Upper lobe of left lung (tissue), 6 donors: ENCODE results near the gene MCTP1. TPM values are rescaled to one million over a fixed set of nuclear protein-coding genes. Genes with fewer than 3 reads are reported as not detected.

ENCODE experiments used
- ATAC-seq, 2 donors: fragments of 200-7000 bp; cut with Tn5 transposase; one replicate each; pipeline ENCODE4 v1.9.1; 2022; ENCODE audit warnings: mild to moderate bottlenecking in 2 of 2, moderate library complexity in 2 of 2; ENCODE audit not compliant: low FRiP score in 2 of 2
- DNase-seq, 2 donors: peaks; one replicate each; pipeline ENCODE4 v3.0.0-alpha.2; 2019 to 2020
- H3K27ac ChIP-seq, 4 donors: fragments of 200-600 bp; sonication (generic); one replicate each; pipeline ENCODE4 v1.5.1; 2016 to 2019
- H3K27me3 ChIP-seq, 4 donors: fragments of 200-600 bp; sonication (generic); one replicate each; pipeline ENCODE4 v1.5.1; 2017 to 2019
- H3K36me3 ChIP-seq, 4 donors: fragments of 200-600 bp; sonication (generic); one replicate each; pipeline ENCODE4 v1.5.1; 2016 to 2019
- H3K4me1 ChIP-seq, 4 donors: fragments of 200-600 bp; sonication (generic); one replicate each; pipeline ENCODE4 v1.5.1; 2018 to 2019
- H3K4me3 ChIP-seq, 4 donors: fragments of 200-600 bp; sonication (generic); one replicate each; pipeline ENCODE4 v1.5.1; 2017 to 2019; ENCODE audit warnings: mild to moderate bottlenecking in 2 of 4, moderate library complexity in 1 of 4
- H3K9me3 ChIP-seq, 4 donors: fragments of 200-600 bp; sonication (generic); one replicate each; pipeline ENCODE4 v1.5.1; 2018 to 2019
- CTCF ChIP-seq, 6 experiments: fragments of 450-650 bp in 4 of 6; fragments of 200-600 bp in 2 of 6; sonication (generic) in 2 of 6; IDR thresholded peaks; one replicate each; pipeline ENCODE4 v1.5.1; 2016 to 2019; ENCODE audit warnings: antibody characterized with exemption in 6 of 6
- EP300 ChIP-seq, 4 donors: sonication (generic); formaldehyde crosslinking; IDR thresholded peaks; one replicate each; pipeline ENCODE4 v1.5.1; 2017; ENCODE audit warnings: antibody characterized with exemption in 4 of 4, control low read depth in 2 of 4
- POLR2A ChIP-seq, 4 donors: fragments of 450-650 bp; IDR thresholded peaks; one replicate each; pipeline ENCODE4 v1.5.1; 2016 to 2017; ENCODE audit warnings: antibody characterized with exemption in 4 of 4, mild to moderate bottlenecking in 2 of 4
- POLR2AphosphoS5 ChIP-seq, 2 donors: sonication (generic); formaldehyde crosslinking; IDR thresholded peaks; one replicate each; pipeline ENCODE4 v1.5.1; 2017; ENCODE audit warnings: antibody characterized with exemption in 2 of 2
- WGBS, 2 donors: methylation state at CpG; one replicate each; pipeline ENCODE4 v1.1.5; 2017 to 2018; 5-methylcytosine and 5-hydroxymethylcytosine counted together
- total RNA-seq, 6 donors: library from RNA; depleted of rRNA in 4 of 6; stranded (reverse); fragments of >200 nt in 4 of 6; gene quantifications; one replicate each; pipeline versions ENCODE4 v1.1.0 to v1.2.1, GENCODE V29; 2016 to 2021
- donor health status: DM: no; HTN: no; CAD: no; lungs with moderate emphysema.
- donor health status: DM: no; HTN: yes; CAD: no; lungs with severe emphysema.

The MCTP1 gene
- total RNA-seq, 6 donors from 2014 or later = 30.4 to 43.8 (median 38.3) TPM

- WGBS, 2 donors = 70 to 71% methylated on average over 2 of the region's 2 CpGs
These were observed 352.6 kb downstream of the MCTP1 start for GRCh38 chr5:94932259-94932658.

DNA sequence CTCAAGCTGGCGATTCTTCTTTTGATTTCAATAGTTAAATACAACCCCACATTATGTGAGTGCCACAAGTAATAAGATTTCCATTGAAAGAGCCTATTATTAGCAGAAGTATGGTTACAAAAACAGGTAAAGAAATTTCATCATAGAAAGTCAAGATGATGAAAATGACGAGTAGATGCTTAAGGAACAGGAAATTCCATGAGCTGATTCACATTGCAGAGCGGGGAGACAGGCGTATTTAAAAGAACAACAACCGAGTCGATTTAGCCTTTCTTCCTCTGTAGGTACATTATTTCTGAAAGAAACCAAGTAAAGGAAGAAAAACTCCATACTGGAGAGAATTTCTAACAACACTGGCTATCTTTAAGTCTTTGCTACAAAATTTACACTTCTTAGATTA is 356.0 kb downstream of the MCTP1 start:
- ATAC-seq = no peak
- Histone ChIP-seq H3K27me3 (no peaks in the 10 kb centered on the region), H3K9me3 (no peaks in the 10 kb centered on the region), H3K4me1 (no peaks in the 10 kb centered on the region), H3K4me3 (no peak overlapping the region), H3K27ac (no peak overlapping the region), H3K36me3 (no peaks in the 10 kb centered on the region)
- DNase-seq = no peak
- TF ChIP-seq CTCF (IDR thresholded peaks at IDR 0.05) (no peak), EP300 (IDR thresholded peaks at IDR 0.05) (no peak), POLR2AphosphoS5 (IDR thresholded peaks at IDR 0.05) (no peak), POLR2A (IDR thresholded peaks at IDR 0.05) (no peak)
- 74 to 79% methylated on average over 6 of the region's 6 CpGs for whole genome bisulfite sequencing, 2 donors

More at GRCh38 chr5:94932259-94932658, 352.6 kb downstream of the MCTP1 start:
- H3K27me3 ChIP-seq = no peaks in the 10 kb centered on the region
- no peaks in the 10 kb centered on the region for H3K9me3 ChIP-seq
- no peaks in the 10 kb centered on the region for H3K36me3 ChIP-seq
- no peaks in the 10 kb centered on the region for H3K4me1 ChIP-seq
- no peak overlapping the region for H3K27ac ChIP-seq
- no peak for ATAC-seq
- H3K4me3 ChIP-seq = no peak overlapping the region
- no peak for TF ChIP-seq CTCF (IDR thresholded peaks at IDR 0.05)
- TF ChIP-seq POLR2AphosphoS5 (IDR thresholded peaks at IDR 0.05) = no peak
- TF ChIP-seq EP300 (IDR thresholded peaks at IDR 0.05) = no peak
- TF ChIP-seq POLR2A (IDR thresholded peaks at IDR 0.05) = no peak
- no peak for DNase-seq

- H3K27me3 ChIP-seq = no peaks in the 10 kb centered on the region
- TF ChIP-seq POLR2A (IDR thresholded peaks at IDR 0.05) (no peak), POLR2AphosphoS5 (IDR thresholded peaks at IDR 0.05) (no peak), EP300 (IDR thresholded peaks at IDR 0.05) (no peak), CTCF (IDR thresholded peaks at IDR 0.05) (no peak)
- H3K27ac ChIP-seq = no peak overlapping the region
- DNase-seq = no peak
- H3K4me3 ChIP-seq = no peak overlapping the region
- 93 to 95% methylated on average over 14 of the region's 14 CpGs for whole genome bisulfite sequencing, 2 donors
- no peak for ATAC-seq
- H3K9me3 ChIP-seq = no peaks in the 10 kb centered on the region
- no peaks in the 10 kb centered on the region for H3K4me1 ChIP-seq
- H3K36me3 ChIP-seq = no peaks in the 10 kb centered on the region
These were observed 364.3 kb downstream of the MCTP1 start for GRCh38 chr5:94920570-94920969.

DNA sequence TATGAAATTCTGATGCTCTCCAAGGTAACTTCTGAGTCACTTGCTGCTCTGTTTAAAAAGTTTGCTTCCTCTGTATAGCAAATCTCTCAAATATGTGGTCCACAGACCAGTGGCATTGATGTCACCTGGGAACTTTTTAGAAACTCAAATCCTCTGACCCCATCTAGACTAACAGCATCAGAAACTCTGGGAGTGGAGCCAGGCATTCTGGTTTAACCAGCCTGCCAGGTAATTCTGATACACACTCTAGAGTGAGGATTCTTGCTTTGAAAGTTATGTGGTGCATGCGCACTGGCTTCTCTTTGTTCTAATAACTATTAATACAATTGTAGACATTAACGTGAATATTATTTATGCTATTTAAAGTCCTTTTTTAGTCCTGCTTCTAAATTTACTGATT is 368.3 kb downstream of the MCTP1 start:
- no peaks in the 10 kb centered on the region for H3K36me3 ChIP-seq
- H3K4me1 ChIP-seq = no peaks in the 10 kb centered on the region
- peak in 1 of 2 donors; percentile 28 for DNase-seq
- no peak for ATAC-seq
- no peak overlapping the region for H3K27ac ChIP-seq
- TF ChIP-seq EP300 (IDR thresholded peaks at IDR 0.05) (no peak), POLR2A (IDR thresholded peaks at IDR 0.05) (no peak), CTCF (IDR thresholded peaks at IDR 0.05) (no peak), POLR2AphosphoS5 (IDR thresholded peaks at IDR 0.05) (no peak)
- no peak overlapping the region for H3K4me3 ChIP-seq
- H3K9me3 ChIP-seq = no peaks in the 10 kb centered on the region
- WGBS, 2 donors = 67 to 75% methylated on average over 2 of the region's 2 CpGs
- H3K27me3 ChIP-seq = no peaks in the 10 kb centered on the region

GRCh38 chr5:94911276-94911675 is 373.6 kb downstream of the MCTP1 start:
- Histone ChIP-seq H3K27me3 (no peaks in the 10 kb centered on the region), H3K27ac (no peak overlapping the region), H3K4me3 (no peak overlapping the region), H3K36me3 (peaks cover 0 to under 1% (median under 1%) of the 10 kb centered on the region in 4 donors), H3K4me1 (no peaks in the 10 kb centered on the region), H3K9me3 (no peaks in the 10 kb centered on the region)
- no peak for TF ChIP-seq POLR2A (IDR thresholded peaks at IDR 0.05)
- no peak for TF ChIP-seq EP300 (IDR thresholded peaks at IDR 0.05)
- no peak for TF ChIP-seq POLR2AphosphoS5 (IDR thresholded peaks at IDR 0.05)
- no peak for TF ChIP-seq CTCF (IDR thresholded peaks at IDR 0.05)
- WGBS, 2 donors = 80 to 84% methylated on average over 3 of the region's 3 CpGs
- DNase-seq (no peak), ATAC-seq (no peak)
